ENCODE measurements around the gene PPP2R3A. TPM values are rescaled to one million over a fixed set of nuclear protein-coding genes. Genes with fewer than 3 reads are reported as not detected.

Gene PPP2R3A
- total and polyA plus RNA-seq, 2 donors (not counting 3 experiments of a cell fraction or from before 2014, with no cell fraction given) = 3.3 to 14.6 TPM

GRCh38 chr3:136135039-136135802 is 169.7 kb downstream of the PPP2R3A start:
- BruUV-seq (replicated peaks) = no TSS peak
- POLR2A ChIA-PET = interaction anchor here (0.6 kb wide), 1 partner anchor 47 kb away, joined by 3 read pairs; no protein-coding TSS in a partner anchor
- H3K27ac ChIP-seq (ENCODE audit: insufficient read depth, low read depth, low read length) = no peak overlapping the region

More at GRCh38 chr3:136135039-136135802, 169.7 kb downstream of the PPP2R3A start:
- intact Hi-C loops (cut with micrococcal nuclease) = no loop called here
- H3K9me3 ChIP-seq (replicated peaks; ENCODE audit: control insufficient read depth, insufficient read depth, low read length) = no peaks in the 10 kb centered on the region
- no peak overlapping the region for H2AFZ ChIP-seq (ENCODE audit: low read depth, low read length)
- H3K36me3 ChIP-seq (ENCODE audit: control insufficient read depth in 2 of 2, extremely low read depth in 1 of 2, insufficient read depth in 2 of 2, low read length in 2 of 2) = no peaks in the 10 kb centered on the region
- DNase-seq (ENCODE audit: low read depth, low spot score) (no peak), FAIRE-seq (no peak)
- no peaks in the 10 kb centered on the region for H3K79me2 ChIP-seq (ENCODE audit: control insufficient read depth, insufficient read depth, low read length)
- no peak overlapping the region for H3K9ac ChIP-seq (replicated peaks; ENCODE audit: extremely low read depth, insufficient read depth, low read length)
- no peak overlapping the region for H3K4me2 ChIP-seq (ENCODE audit: insufficient read depth, low read length)
- dilution Hi-C loops (cut with MboI; ENCODE audit: extremely low pct_ligation_motif_present, low sequenced_read_pairs) = no loop called here
- no peaks in the 10 kb centered on the region for H4K20me1 ChIP-seq (replicated peaks; ENCODE audit: control insufficient read depth, extremely low read depth, insufficient read depth, low read length)
- CTCF ChIA-PET = interaction anchor here (1.4 kb wide), 1 partner anchor 11 kb away, joined by 5 read pairs; no protein-coding TSS in a partner anchor
- no peaks in the 10 kb centered on the region for H3K4me1 ChIP-seq (ENCODE audit: control insufficient read depth, extremely low read depth, insufficient read depth, low read length)
- no peaks in the 10 kb centered on the region for H3K9me1 ChIP-seq (replicated peaks; ENCODE audit: control insufficient read depth, extremely low read depth, insufficient read depth, low read length)
- H3K27me3 ChIP-seq (ENCODE audit: control insufficient read depth in 2 of 2, insufficient read depth in 2 of 2, low read length in 2 of 2) = no peaks in the 10 kb centered on the region
- H3K4me3 ChIP-seq (replicated peaks in 1 of 3; ENCODE audit: insufficient read depth in 1 of 3, low read depth in 1 of 3, low read length in 3 of 3) = no peak overlapping the region
- TF ChIP-seq GATA2 (IDR thresholded peaks at IDR 0.05; ENCODE audit: insufficient read depth, insufficient read length, low read depth, low read length) = no peak
- no peak for TF ChIP-seq MYC (IDR thresholded peaks at IDR 0.05; ENCODE audit: low read depth, low read length)
- TF ChIP-seq EZH2 (IDR thresholded peaks at IDR 0.05; ENCODE audit: borderline replicate concordance, low read depth, low read length, severe bottlenecking) = no peak
- no peak for TF ChIP-seq POLR2AphosphoS5 (IDR thresholded peaks at IDR 0.05; ENCODE audit: insufficient read depth, low read depth, low read length)
- TF ChIP-seq MAX (IDR thresholded peaks at IDR 0.05; ENCODE audit: insufficient read depth, insufficient read length) = no peak
- TF ChIP-seq FOS (IDR thresholded peaks at IDR 0.05; ENCODE audit: borderline replicate concordance, insufficient read depth, low read length) = no peak
- TF ChIP-seq POLR2A (IDR thresholded peaks at IDR 0.05; ENCODE audit: low read depth, low read length) = no peak
- no peak for TF ChIP-seq CTCF (IDR thresholded peaks at IDR 0.05; ENCODE audit: extremely low read depth in 1 of 2, insufficient read depth in 1 of 2, low read depth in 1 of 2, low read length in 2 of 2)
- no peak for TF ChIP-seq JUN (IDR thresholded peaks at IDR 0.05; ENCODE audit: borderline replicate concordance, insufficient read depth, insufficient read length, low read depth)

Data from endothelial cell of umbilical vein (primary cell).